ENCODE results near the gene PA2G4. TPM values are rescaled to one million over a fixed set of nuclear protein-coding genes. Genes with fewer than 3 reads are reported as not detected.

Gene PA2G4
- total and polyA plus RNA-seq, 10 of the 15 experiments (the other 5 are each of a cell fraction or from before 2014, with no cell fraction given), result 148 to 514 (median 406) TPM

GRCh38 chr12:56150563-56150962 lies 46.2 kb downstream of the PA2G4 start:
- H3K27me3 ChIP-seq (replicated peaks in 1 of 2; ENCODE audit: control insufficient read depth in 2 of 2, insufficient read depth in 2 of 2, low read length in 1 of 2), result no peaks in the 10 kb centered on the region
- in situ Hi-C loops (cut with MboI), result no loop called here
- H3K9ac ChIP-seq (ENCODE audit: control insufficient read depth, insufficient read depth, low read length), result no peak overlapping the region
- intact Hi-C loops (cut with micrococcal nuclease; ENCODE audit: unreplicated experiment), result loop anchor here (5.0 kb wide), 1 partner anchor 33 kb away; the partner anchor contains the start of genes RPL41 and ZC3H10
- 75% methylated on average over 3 of the region's 3 CpGs for WGBS (ENCODE audit: insufficient coverage, insufficient replicate concordance, low lambda C conversion rate, missing lambda C conversion rate)
- H3K79me2 ChIP-seq (ENCODE audit: control insufficient read depth, insufficient read depth, low read length), result peaks cover 18% of the 10 kb centered on the region
- H3K36me3 ChIP-seq (ENCODE audit: control insufficient read depth in 2 of 2, insufficient read depth in 2 of 2, low read length in 1 of 2), result peaks cover 0 to 3% of the 10 kb centered on the region in 2 experiments; a peak in 1 of 4 replicates
- FAIRE-seq, result no peak
- no TSS peak for BruUV-seq (replicated peaks)
- ChIA-PET POLR2A (interaction anchor here (0.6 to 2.0 kb wide), 8 partner anchors 9 to 321 kb away, joined by 3 to 11 read pairs (median 4); partner anchors contain the start of genes DNAJC14, IL23A and RNF41), RAD21 (ENCODE audit: unreplicated experiment) (interaction anchor here (1.9 kb wide), 1 partner anchor 32 kb away, joined by 10 read pairs; the partner anchor contains the start of gene ZC3H10), SMC1A (ENCODE audit: uncharacterized antibody, unreplicated experiment) (interaction anchor here (1.0 kb wide), 1 partner anchor 21 kb away, joined by 4 read pairs; no protein-coding TSS in a partner anchor), CTCF (interaction anchor here (0.6 to 2.3 kb wide), 3 partner anchors 23 to 31 kb away, joined by 3 to 8 read pairs (median 3); partner anchors contain the start of genes ESYT1 and ZC3H10)
- no peaks in the 10 kb centered on the region for H4K20me1 ChIP-seq (ENCODE audit: control insufficient read depth, insufficient read depth)
- no peak for ATAC-seq
- no peak overlapping the region for H3K4me2 ChIP-seq (ENCODE audit: control insufficient read depth, insufficient read depth)
- no peaks in the 10 kb centered on the region for H3K9me3 ChIP-seq (replicated peaks; ENCODE audit: control insufficient read depth, insufficient read depth, low read length)
- TF ChIP-seq NBN (IDR thresholded peaks at IDR 0.05) (no peak), SPI1 (IDR thresholded peaks at IDR 0.05; ENCODE audit: borderline replicate concordance, insufficient read depth, low read depth, low read length) (no peak), SMAD1 (IDR thresholded peaks at IDR 0.05; ENCODE audit: low read depth, partially characterized antibody) (peak; percentile 97), SKIL (IDR thresholded peaks at IDR 0.05; ENCODE audit: low read depth, poor library complexity, severe bottlenecking) (peak; percentile 83), BRCA1 (IDR thresholded peaks at IDR 0.05; ENCODE audit: low read depth, low read length) (no peak), NR2C1 (IDR thresholded peaks at IDR 0.05) (no peak), RFX5 (IDR thresholded peaks at IDR 0.05; ENCODE audit: low read depth, low read length) (no peak)
- H2AFZ ChIP-seq (ENCODE audit: control insufficient read depth, low read depth, low read length), result no peak overlapping the region
- no peak for DNase-seq (ENCODE audit: low read depth, low spot score)
- no peak overlapping the region for H3K27ac ChIP-seq (ENCODE audit: control insufficient read depth, insufficient read depth)
- H3K4me3 ChIP-seq, result no peak overlapping the region
- H3K4me1 ChIP-seq (ENCODE audit: control insufficient read depth, insufficient read depth, low read length), result peaks cover 15% of the 10 kb centered on the region
